Esophagus muscularis mucosa (tissue), 4 donors: Measurements from ENCODE around the gene PTPN23. TPM values are rescaled to one million over a fixed set of nuclear protein-coding genes. Genes with fewer than 3 reads are reported as not detected.

Source experiments
- DNase-seq: peaks from one replicate; pipeline ENCODE4 v3.0.0-alpha.2; 2017; ENCODE audit errors: extremely low spot score
- H3K27ac ChIP-seq, 4 donors: fragments of 200-600 bp; sonication (generic); replicated peaks in 1 of 4; 1 replicate in 3 of 4; 2 replicates in 1 of 4; pipeline ENCODE4 v1.5.1; 2016 to 2019; ENCODE audit warnings: mild to moderate bottlenecking in 1 of 4
- H3K27me3 ChIP-seq, 4 donors: fragments of 200-600 bp; sonication (generic); one replicate each; pipeline versions ENCODE4 v1.5.1 to v1.6.0; 2016 to 2019
- H3K36me3 ChIP-seq, 4 donors: fragments of 200-600 bp; sonication (generic); one replicate each; pipeline ENCODE4 v1.5.1; 2016 to 2019
- H3K4me1 ChIP-seq, 4 donors: fragments of 200-600 bp; sonication (generic); one replicate each; pipeline ENCODE4 v1.5.1; 2016 to 2019
- H3K4me3 ChIP-seq, 4 donors: fragments of 200-600 bp; sonication (generic); 1 replicate in 2 of 4; 2 replicates in 2 of 4; pipeline ENCODE4 v1.5.1; 2016 to 2019; ENCODE audit warnings: mild to moderate bottlenecking in 4 of 4, moderate library complexity in 1 of 4
- H3K9me3 ChIP-seq, 4 donors: fragments of 200-600 bp; sonication (generic); 1 replicate in 3 of 4; 2 replicates in 1 of 4; pipeline ENCODE4 v1.5.1; 2016 to 2019
- CTCF ChIP-seq, 3 experiments: fragments of 200-600 bp in 2 of 3; fragments of 450-650 bp in 1 of 3; sonication (generic) in 2 of 3; IDR thresholded peaks; one replicate each; pipeline ENCODE4 v1.5.1; 2017 to 2019; ENCODE audit warnings: antibody characterized with exemption in 3 of 3, mild to moderate bottlenecking in 2 of 3, moderate library complexity in 1 of 3
- EP300 ChIP-seq: sonication (generic); formaldehyde crosslinking; IDR thresholded peaks from one replicate; pipeline ENCODE4 v1.6.1; 2017; ENCODE audit warnings: antibody characterized with exemption
- POLR2A ChIP-seq: fragments of 450-650 bp; IDR thresholded peaks from one replicate; pipeline ENCODE4 v1.6.1; 2017; ENCODE audit warnings: antibody characterized with exemption, moderate library complexity, mild to moderate bottlenecking, low read depth
- POLR2AphosphoS5 ChIP-seq, 2 donors: sonication (generic); formaldehyde crosslinking; IDR thresholded peaks; one replicate each; pipeline ENCODE4 v1.6.1; 2017; ENCODE audit warnings: antibody characterized with exemption in 2 of 2
- WGBS: methylation state at CpG from one replicate; pipeline ENCODE4 v1.1.5; 2018; 5-methylcytosine and 5-hydroxymethylcytosine counted together
- intact Hi-C: fragments of 100-400 bp; cut with DNase I; formaldehyde crosslinking; loops from one replicate; pipeline ENCODE4 v1.15.1; 2023
- total RNA-seq, 4 donors: library from RNA; depleted of rRNA; stranded (reverse); fragments of >200 nt; gene quantifications; one replicate each; pipeline versions ENCODE4 v1.1.0 to v1.2.1, GENCODE V29; 2016

PTPN23 gene
- total RNA-seq, 4 donors from 2014 or later: 16.9 to 156 (median 26.3) TPM

GRCh38 chr3:47347217-47347801, 33.5 kb upstream of the PTPN23 start:
- no peaks in the 10 kb centered on the region for H3K4me1 ChIP-seq
- H3K27ac ChIP-seq: no peak overlapping the region
- intact Hi-C loops: no loop called here
- DNase-seq: no peak
- H3K4me3 ChIP-seq: no peak overlapping the region
- WGBS: 61% methylated on average over 4 of the region's 4 CpGs
- no peaks in the 10 kb centered on the region for H3K9me3 ChIP-seq
- no peaks in the 10 kb centered on the region for H3K27me3 ChIP-seq
- no peak for TF ChIP-seq EP300
- no peak for TF ChIP-seq CTCF (IDR thresholded peaks at IDR 0.05)
- no peak for TF ChIP-seq POLR2A
- TF ChIP-seq POLR2AphosphoS5 (IDR thresholded peaks at IDR 0.05): no peak
- peaks cover 12 to 39% (median 37%) of the 10 kb centered on the region in 4 donors for H3K36me3 ChIP-seq

GRCh38 chr3:47348411-47349154, 32.2 kb upstream of the PTPN23 start:
- Histone ChIP-seq H3K4me1 (no peaks in the 10 kb centered on the region), H3K9me3 (no peaks in the 10 kb centered on the region), H3K36me3 (peaks cover 6 to 27% (median 25%) of the 10 kb centered on the region in 4 donors), H3K27me3 (no peaks in the 10 kb centered on the region), H3K27ac (no peak overlapping the region), H3K4me3 (no peak overlapping the region)
- no peak for DNase-seq
- intact Hi-C loops: no loop called here
- WGBS: 91% methylated on average over 5 of the region's 5 CpGs
- TF ChIP-seq CTCF (IDR thresholded peaks at IDR 0.05) (no peak), POLR2A (no peak), POLR2AphosphoS5 (IDR thresholded peaks at IDR 0.05) (no peak), EP300 (no peak)

GRCh38 chr3:47355010-47355409, 25.8 kb upstream of the PTPN23 start:
- no peaks in the 10 kb centered on the region for H3K27me3 ChIP-seq
- no peaks in the 10 kb centered on the region for H3K36me3 ChIP-seq
- peaks cover 0 to 21% (median 15%) of the 10 kb centered on the region in 4 donors for H3K9me3 ChIP-seq
- H3K4me3 ChIP-seq: no peak overlapping the region
- TF ChIP-seq POLR2AphosphoS5 (IDR thresholded peaks at IDR 0.05) (no peak), CTCF (IDR thresholded peaks at IDR 0.05) (no peak), EP300 (no peak)
- DNase-seq: no peak
- intact Hi-C loops: no loop called here
- H3K27ac ChIP-seq: no peak overlapping the region
- no peaks in the 10 kb centered on the region for H3K4me1 ChIP-seq
- 90% methylated on average over 3 of the region's 3 CpGs for WGBS

- no peak overlapping the region for H3K27ac ChIP-seq
- no peak overlapping the region for H3K4me3 ChIP-seq
- peaks cover 0 to 23% (median 17%) of the 10 kb centered on the region in 4 donors for H3K9me3 ChIP-seq
- no peak for DNase-seq
- 81% methylated on average over 28 of the region's 31 CpGs for WGBS
- no peaks in the 10 kb centered on the region for H3K27me3 ChIP-seq
- TF ChIP-seq CTCF (IDR thresholded peaks at IDR 0.05) (no peak), POLR2AphosphoS5 (IDR thresholded peaks at IDR 0.05) (no peak), EP300 (no peak)
- H3K4me1 ChIP-seq: no peaks in the 10 kb centered on the region
- H3K36me3 ChIP-seq: no peaks in the 10 kb centered on the region
- intact Hi-C loops: no loop called here
Measured at GRCh38 chr3:47356201-47356600, 24.6 kb upstream of the PTPN23 start.
